Body of pancreas (tissue), 4 donors: ENCODE measurements around the gene SLC39A3. TPM values are rescaled to one million over a fixed set of nuclear protein-coding genes. Genes with fewer than 3 reads are reported as not detected.

Experiments
- ATAC-seq: fragments of 150-250 bp; one replicate; pipeline ENCODE4 v1.9.1; 2016
- DNase-seq, 4 donors: peaks; one replicate each; pipeline ENCODE4 v3.0.0-alpha.2; 2019
- H3K27ac ChIP-seq, 4 donors: fragments of 200-600 bp; sonication (generic); 1 replicate in 3 of 4; 2 replicates in 1 of 4; pipeline versions ENCODE4 v1.5.1 to v1.6.1; 2016 to 2019; ENCODE audit warnings: mild to moderate bottlenecking in 1 of 4, mixed read lengths in 1 of 4, moderate library complexity in 1 of 4
- H3K27me3 ChIP-seq, 2 donors: fragments of 200-600 bp; sonication (generic); one replicate each; pipeline ENCODE4 v1.6.0; 2016; ENCODE audit warnings: mild to moderate bottlenecking in 1 of 2
- H3K36me3 ChIP-seq, 2 donors: fragments of 200-600 bp; sonication (generic); replicated peaks in 1 of 2; 2 replicates each; pipeline ENCODE4 v1.5.1; 2016; ENCODE audit warnings: low read depth in 2 of 2; ENCODE audit not compliant: insufficient read depth in 1 of 2
- H3K4me1 ChIP-seq: fragments of 200-600 bp; sonication (generic); one replicate; pipeline ENCODE4 v1.6.0; 2016
- H3K4me3 ChIP-seq, 2 donors: fragments of 200-600 bp; sonication (generic); 1 replicate in 1 of 2; 2 replicates in 1 of 2; pipeline ENCODE4 v1.5.1; 2016 to 2019
- H3K9me3 ChIP-seq, 3 donors: fragments of 200-600 bp; sonication (generic); 1 replicate in 2 of 3; 2 replicates in 1 of 3; pipeline ENCODE4 v1.5.1; 2016
- POLR2A ChIP-seq, 3 donors: fragments of 450-650 bp; IDR thresholded peaks; one replicate each; pipeline ENCODE4 v1.6.1; 2016; ENCODE audit warnings: antibody characterized with exemption in 3 of 3, mild to moderate bottlenecking in 2 of 3
- WGBS, 2 donors: methylation state at CpG; one replicate each; pipeline ENCODE4 v1.1.5; 2017; 5-methylcytosine and 5-hydroxymethylcytosine counted together
- intact Hi-C: fragments of 100-400 bp; cut with DNase I; formaldehyde crosslinking; loops from one replicate; pipeline ENCODE4 v1.15.1; 2023
- total RNA-seq, 2 donors: library from RNA; depleted of rRNA; stranded (reverse); fragments of >200 nt; gene quantifications; one replicate each; pipeline ENCODE4 v1.1.0, GENCODE V29; 2016
- TF ChIP-seq, protein P1 (sequence below), 7 experiments: fragments of 450-650 bp in 4 of 7; fragments of 200-600 bp in 3 of 7; sonication (generic) in 3 of 7; IDR thresholded peaks; one replicate each; pipeline ENCODE4 v1.5.1; 2016 to 2019; ENCODE audit warnings: antibody characterized with exemption in 7 of 7

The SLC39A3 gene
- total RNA-seq, 2 donors from 2014 or later = 36.1 to 48.8 TPM

- intact Hi-C loops = no loop called here
- Histone ChIP-seq H3K36me3 (peaks cover 5 to 13% of the 10 kb centered on the region in 2 donors), H3K9me3 (no peaks in the 10 kb centered on the region), H3K27me3 (no peaks in the 10 kb centered on the region), H3K4me3 (no peak overlapping the region), H3K27ac (no peak overlapping the region), H3K4me1 (no peaks in the 10 kb centered on the region)
- 79 to 95% methylated on average over 8 of the region's 8 CpGs for WGBS, 2 donors
- DNase-seq = no peak
- no peak for ATAC-seq
- TF ChIP-seq, protein P1, sequence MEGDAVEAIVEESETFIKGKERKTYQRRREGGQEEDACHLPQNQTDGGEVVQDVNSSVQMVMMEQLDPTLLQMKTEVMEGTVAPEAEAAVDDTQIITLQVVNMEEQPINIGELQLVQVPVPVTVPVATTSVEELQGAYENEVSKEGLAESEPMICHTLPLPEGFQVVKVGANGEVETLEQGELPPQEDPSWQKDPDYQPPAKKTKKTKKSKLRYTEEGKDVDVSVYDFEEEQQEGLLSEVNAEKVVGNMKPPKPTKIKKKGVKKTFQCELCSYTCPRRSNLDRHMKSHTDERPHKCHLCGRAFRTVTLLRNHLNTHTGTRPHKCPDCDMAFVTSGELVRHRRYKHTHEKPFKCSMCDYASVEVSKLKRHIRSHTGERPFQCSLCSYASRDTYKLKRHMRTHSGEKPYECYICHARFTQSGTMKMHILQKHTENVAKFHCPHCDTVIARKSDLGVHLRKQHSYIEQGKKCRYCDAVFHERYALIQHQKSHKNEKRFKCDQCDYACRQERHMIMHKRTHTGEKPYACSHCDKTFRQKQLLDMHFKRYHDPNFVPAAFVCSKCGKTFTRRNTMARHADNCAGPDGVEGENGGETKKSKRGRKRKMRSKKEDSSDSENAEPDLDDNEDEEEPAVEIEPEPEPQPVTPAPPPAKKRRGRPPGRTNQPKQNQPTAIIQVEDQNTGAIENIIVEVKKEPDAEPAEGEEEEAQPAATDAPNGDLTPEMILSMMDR (IDR thresholded peaks at IDR 0.05) = no peak
- no peak for TF ChIP-seq POLR2A (IDR thresholded peaks at IDR 0.05)
Measured at GRCh38 chr19:2756477-2756876, 16.7 kb upstream of the SLC39A3 start.

DNA sequence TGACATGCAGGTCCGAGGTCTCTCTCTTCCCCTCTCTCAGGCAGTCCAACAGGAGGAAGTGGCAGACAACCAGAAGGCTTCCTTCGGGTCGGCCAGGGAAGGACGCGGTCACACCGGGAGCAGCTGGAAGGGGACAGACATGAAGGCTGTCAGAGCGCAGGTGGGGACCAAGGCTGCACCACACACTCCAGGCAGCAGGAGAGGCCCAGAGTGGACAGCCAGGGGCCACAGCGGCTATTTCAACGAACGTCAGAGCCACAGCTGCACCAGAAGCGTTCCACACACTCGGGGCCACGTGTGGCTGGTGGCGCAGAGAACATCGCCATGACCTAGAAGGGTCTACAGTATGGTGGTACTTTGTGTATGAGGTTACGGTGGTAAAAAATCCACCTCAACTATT lies 16.0 kb upstream of the SLC39A3 start:
- peaks cover 5 to 10% of the 10 kb centered on the region in 2 donors for H3K36me3 ChIP-seq
- intact Hi-C loops = no loop called here
- no peak for ATAC-seq
- no peak overlapping the region for H3K4me3 ChIP-seq
- H3K9me3 ChIP-seq = no peaks in the 10 kb centered on the region
- H3K27ac ChIP-seq = no peak overlapping the region
- H3K27me3 ChIP-seq = no peaks in the 10 kb centered on the region
- DNase-seq = no peak
- H3K4me1 ChIP-seq = no peaks in the 10 kb centered on the region
- TF ChIP-seq, protein P1 (IDR thresholded peaks at IDR 0.05) = no peak
- TF ChIP-seq POLR2A (IDR thresholded peaks at IDR 0.05) = no peak
- WGBS, 2 donors = 89 to 90% methylated on average over 16 of the region's 16 CpGs

- Histone ChIP-seq H3K4me3 (no peak overlapping the region), H3K4me1 (no peaks in the 10 kb centered on the region), H3K27me3 (no peaks in the 10 kb centered on the region), H3K9me3 (no peaks in the 10 kb centered on the region), H3K36me3 (peaks cover 5 to 8% of the 10 kb centered on the region in 2 donors), H3K27ac (no peak overlapping the region)
- 90 to 96% methylated on average over 15 to 16 of the region's 16 CpGs for WGBS, 2 donors
- DNase-seq = no peak
- intact Hi-C loops = no loop called here
- TF ChIP-seq POLR2A (IDR thresholded peaks at IDR 0.05) = no peak
- TF ChIP-seq, protein P1 (IDR thresholded peaks at IDR 0.05) = no peak
- no peak for ATAC-seq
Measured at GRCh38 chr19:2755448-2755705, 15.6 kb upstream of the SLC39A3 start.

- intact Hi-C loops = no loop called here
- no peak for ATAC-seq
Measured at GRCh38 chr19:2754659-2755447, 15.0 kb upstream of the SLC39A3 start.

More at GRCh38 chr19:2754659-2755447, 15.0 kb upstream of the SLC39A3 start:
- DNase-seq = no peak
- Histone ChIP-seq H3K4me1 (no peaks in the 10 kb centered on the region), H3K36me3 (peaks cover 5 to 8% of the 10 kb centered on the region in 2 donors), H3K4me3 (no peak overlapping the region), H3K27ac (no peak overlapping the region), H3K27me3 (no peaks in the 10 kb centered on the region), H3K9me3 (no peaks in the 10 kb centered on the region)
- TF ChIP-seq, protein P1 (IDR thresholded peaks at IDR 0.05) = no peak
- no peak for TF ChIP-seq POLR2A (IDR thresholded peaks at IDR 0.05)
- WGBS, 2 donors = 90 to 91% methylated on average over 22 to 40 of the region's 43 CpGs
